SJSA1 (cell line): ENCODE data around the gene CNKSR2. TPM values are rescaled to one million over a fixed set of nuclear protein-coding genes. Genes with fewer than 3 reads are reported as not detected.
"Not testable (repeated sequence)": the region's sequence is repeated elsewhere in the genome, so short reads cannot be mapped to it uniquely, and the experiment has no call there.

ENCODE experiments used
- DNase-seq, 2 experiments: peaks; one replicate each; pipeline ENCODE4 v3.0.0-alpha.2; 2015 to 2020; ENCODE audit warnings: low spot score in 2 of 2, low read depth in 1 of 2
- H3K27ac ChIP-seq: fragments of 250-450 bp; sonication (Bioruptor Pico); 2 replicates; pipeline ENCODE4 v1.5.1; 2020; ENCODE audit warnings: mild to moderate bottlenecking, moderate library complexity
- H3K27me3 ChIP-seq: fragments of 250-450 bp; sonication (Bioruptor Pico); replicated peaks from 2 replicates; pipeline ENCODE4 v1.5.1; 2020; ENCODE audit warnings: mild to moderate bottlenecking, moderate library complexity
- H3K36me3 ChIP-seq: fragments of 250-450 bp; sonication (Bioruptor Pico); 2 replicates; pipeline ENCODE4 v1.5.1; 2020; ENCODE audit warnings: mild to moderate bottlenecking
- H3K4me1 ChIP-seq: fragments of 250-450 bp; sonication (Bioruptor Pico); replicated peaks from 2 replicates; pipeline ENCODE4 v1.6.1; 2021; ENCODE audit warnings: mild to moderate bottlenecking
- H3K4me3 ChIP-seq: fragments of 250-450 bp; sonication (Bioruptor Pico); 2 replicates; pipeline ENCODE4 v1.5.1; 2020; ENCODE audit warnings: mild to moderate bottlenecking
- H3K9me3 ChIP-seq: fragments of 250-450 bp; sonication (Bioruptor Pico); replicated peaks from 2 replicates; pipeline ENCODE4 v1.5.1; 2020; ENCODE audit warnings: mild to moderate bottlenecking
- total RNA-seq: library from RNA; depleted of rRNA; stranded (reverse); fragments of >200 nt; shearing (Covaris generic); gene quantifications from 2 replicates; pipeline ENCODE4 v1.2.3, GENCODE V29; 2014

The CNKSR2 gene
- total RNA-seq, 1 experiment from 2014 or later: 0.47 TPM

DNA sequence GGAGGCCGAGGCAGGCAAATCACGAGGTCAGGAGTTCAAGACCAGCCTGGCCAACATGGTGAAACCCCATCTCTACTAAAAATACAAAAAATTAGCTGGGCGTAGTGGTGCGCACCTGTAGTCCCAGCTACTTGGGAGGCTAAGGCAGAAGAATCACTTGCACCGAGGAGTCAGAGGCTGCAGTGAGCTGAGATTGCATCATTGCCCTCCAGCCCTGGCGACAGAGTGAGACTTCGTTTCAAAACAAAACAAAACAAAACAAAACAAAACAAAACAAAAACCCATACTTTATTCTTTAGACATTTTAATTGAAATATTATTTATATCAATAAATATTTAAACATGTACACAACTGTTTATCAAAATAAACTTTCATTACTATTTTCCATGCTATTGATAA lies 109.8 kb downstream of the CNKSR2 start:
- H3K27me3 ChIP-seq, DNase-seq, H3K36me3 ChIP-seq, H3K4me1 ChIP-seq, H3K27ac ChIP-seq, H3K4me3 ChIP-seq, H3K9me3 ChIP-seq: not testable (repeated sequence)

DNA sequence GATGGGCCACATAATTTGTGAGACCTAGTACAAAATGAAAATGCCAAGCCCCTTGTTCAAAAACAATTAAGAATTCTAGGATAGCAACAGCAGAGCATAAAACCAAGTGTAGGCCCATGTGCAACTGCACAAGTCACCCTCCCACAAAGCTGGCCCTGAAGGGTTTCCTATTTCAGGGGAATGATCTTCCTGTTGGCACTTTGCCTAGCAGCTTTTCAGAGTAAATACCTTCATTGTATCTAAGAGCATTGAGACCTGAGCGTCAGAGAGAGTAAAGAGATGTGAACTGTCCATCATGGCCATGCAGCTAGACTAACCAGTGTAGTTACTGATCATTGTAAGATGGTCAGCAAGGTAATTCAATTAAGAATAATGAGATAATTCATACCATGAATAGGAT lies 113.6 kb downstream of the CNKSR2 start:
- Histone ChIP-seq H3K36me3 (no peaks in the 10 kb centered on the region), H3K4me3 (no peak overlapping the region), H3K27ac (no peak overlapping the region), H3K4me1 (no peaks in the 10 kb centered on the region), H3K27me3 (no peaks in the 10 kb centered on the region), H3K9me3 (no peaks in the 10 kb centered on the region)
- no peak for DNase-seq

DNA sequence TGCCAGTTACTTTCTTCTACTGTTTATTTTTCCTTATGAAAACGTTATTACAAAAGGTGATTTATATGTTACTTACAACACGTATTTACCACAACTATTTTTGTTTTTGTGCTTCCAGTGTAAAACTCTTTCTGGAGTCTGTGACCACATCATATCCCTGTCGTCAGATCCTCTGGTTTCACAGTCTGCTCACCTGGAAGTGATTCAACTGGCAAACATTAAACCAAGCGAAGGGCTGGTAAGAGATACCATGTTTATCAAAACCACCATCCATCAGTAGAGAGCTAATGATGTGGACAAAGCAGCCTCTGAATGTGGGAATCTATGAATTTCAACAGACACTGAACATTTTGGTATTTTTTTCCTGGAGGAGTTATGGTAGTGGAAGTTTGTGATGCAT lies 116.1 kb downstream of the CNKSR2 start:
- DNase-seq: no peak
- no peak overlapping the region for H3K27ac ChIP-seq
- no peaks in the 10 kb centered on the region for H3K4me1 ChIP-seq
- no peaks in the 10 kb centered on the region for H3K27me3 ChIP-seq
- no peak overlapping the region for H3K4me3 ChIP-seq
- H3K36me3 ChIP-seq: no peaks in the 10 kb centered on the region
- no peaks in the 10 kb centered on the region for H3K9me3 ChIP-seq

DNA sequence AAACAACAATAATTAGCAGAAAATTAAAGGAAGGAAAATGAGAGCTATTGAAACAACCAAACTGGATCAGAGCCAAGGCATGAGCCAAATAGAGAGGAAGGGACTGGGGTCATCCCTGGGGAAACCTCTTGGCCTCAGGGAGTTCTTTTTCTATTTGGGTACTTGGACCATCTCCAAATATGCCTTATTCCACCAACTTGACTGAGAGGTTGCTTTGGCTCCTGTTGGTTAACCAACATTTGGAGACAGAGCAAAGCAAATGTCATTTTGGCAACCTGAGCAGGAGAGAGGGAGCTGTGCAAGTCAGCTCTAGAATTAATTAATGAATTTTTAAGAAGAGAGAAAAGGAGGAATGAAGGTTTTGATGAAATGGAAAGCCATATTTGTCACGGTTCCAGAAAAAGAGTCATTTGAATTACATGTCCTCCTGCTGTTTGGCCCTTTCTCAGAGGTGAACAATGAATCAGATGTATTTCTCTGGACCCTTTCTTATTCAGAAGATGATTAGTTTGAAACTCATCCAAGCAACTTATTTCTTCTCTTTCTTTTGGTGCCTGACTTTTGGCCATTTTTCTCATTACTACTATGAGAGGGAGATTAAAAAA lies 119.1 kb downstream of the CNKSR2 start:
- Histone ChIP-seq H3K4me3 (no peak overlapping the region), H3K27ac (no peak overlapping the region), H3K4me1 (no peaks in the 10 kb centered on the region), H3K36me3 (no peaks in the 10 kb centered on the region), H3K27me3 (no peaks in the 10 kb centered on the region), H3K9me3 (no peaks in the 10 kb centered on the region)
- no peak for DNase-seq

DNA sequence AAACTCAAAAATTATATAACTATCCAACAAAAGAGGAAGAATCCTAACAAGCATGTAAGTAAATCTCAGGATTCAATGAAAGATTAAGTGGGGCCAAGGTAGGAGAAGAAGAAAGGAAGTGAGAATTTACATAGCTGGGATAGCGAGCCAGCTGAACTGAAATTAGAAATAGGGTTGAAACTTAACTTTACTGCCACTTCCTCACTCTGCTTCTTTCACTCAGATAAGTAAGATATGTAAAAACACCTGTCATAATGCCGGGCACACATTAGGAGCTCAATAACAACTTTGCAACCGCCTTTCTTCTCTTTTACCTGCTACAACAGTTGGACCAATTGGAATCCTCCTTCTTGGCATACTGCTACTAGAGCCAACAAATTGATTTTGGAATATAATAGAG lies 129.4 kb downstream of the CNKSR2 start:
- Histone ChIP-seq H3K36me3 (no peaks in the 10 kb centered on the region), H3K4me1 (no peaks in the 10 kb centered on the region), H3K9me3 (no peaks in the 10 kb centered on the region), H3K27ac (no peak overlapping the region), H3K27me3 (no peaks in the 10 kb centered on the region), H3K4me3 (no peak overlapping the region)
- DNase-seq: no peak

DNA sequence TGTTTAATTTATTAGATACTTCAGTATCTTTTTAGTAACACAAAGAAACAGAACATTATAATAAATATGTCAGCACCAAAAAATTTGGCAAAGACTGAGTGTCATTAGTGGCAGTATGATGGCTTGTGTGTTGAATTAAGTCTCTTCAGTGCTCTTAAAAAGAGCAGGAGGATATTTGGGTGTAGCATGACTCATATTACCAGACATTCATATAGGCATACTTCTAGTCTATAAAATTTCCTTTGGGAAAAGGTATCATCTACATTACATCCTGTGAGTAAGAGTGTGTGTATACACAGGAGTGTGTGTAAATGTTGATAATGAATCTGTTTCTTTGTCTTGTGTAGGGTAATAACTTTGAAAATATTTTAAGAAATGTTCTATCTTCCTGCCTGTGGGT lies 135.7 kb downstream of the CNKSR2 start:
- Histone ChIP-seq H3K9me3 (no peaks in the 10 kb centered on the region), H3K27ac (no peak overlapping the region)
- DNase-seq: peak in 1 of 2 experiments; percentile 1

DNA sequence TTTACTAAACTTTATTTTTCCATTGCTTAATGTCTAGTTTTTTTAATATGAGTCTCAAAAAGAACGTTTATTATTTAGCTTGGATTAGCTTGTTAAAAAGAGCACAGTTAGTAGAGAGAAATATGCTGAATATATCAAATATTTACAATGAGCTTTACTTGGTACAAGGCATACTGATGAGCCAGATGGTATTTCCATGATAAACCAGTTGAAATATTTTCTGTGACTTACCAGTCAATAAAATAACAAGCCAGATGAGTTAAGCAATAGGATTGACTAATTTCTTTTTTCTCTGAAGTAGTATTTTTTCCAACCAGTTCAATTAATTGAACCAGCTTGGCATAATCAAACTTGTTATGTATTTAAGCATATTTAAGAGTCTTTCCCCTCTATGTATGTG lies 149.8 kb downstream of the CNKSR2 start:
- no peaks in the 10 kb centered on the region for H3K9me3 ChIP-seq
- no peaks in the 10 kb centered on the region for H3K36me3 ChIP-seq
- no peak overlapping the region for H3K4me3 ChIP-seq
- DNase-seq: no peak
- H3K4me1 ChIP-seq: peaks cover 6% of the 10 kb centered on the region
- H3K27ac ChIP-seq: no peak overlapping the region
- no peaks in the 10 kb centered on the region for H3K27me3 ChIP-seq

More for the DNA sequence above, 135.7 kb downstream of the CNKSR2 start:
- H3K36me3 ChIP-seq: no peaks in the 10 kb centered on the region
- H3K4me1 ChIP-seq: no peaks in the 10 kb centered on the region
- no peaks in the 10 kb centered on the region for H3K27me3 ChIP-seq
- no peak overlapping the region for H3K4me3 ChIP-seq

DNA sequence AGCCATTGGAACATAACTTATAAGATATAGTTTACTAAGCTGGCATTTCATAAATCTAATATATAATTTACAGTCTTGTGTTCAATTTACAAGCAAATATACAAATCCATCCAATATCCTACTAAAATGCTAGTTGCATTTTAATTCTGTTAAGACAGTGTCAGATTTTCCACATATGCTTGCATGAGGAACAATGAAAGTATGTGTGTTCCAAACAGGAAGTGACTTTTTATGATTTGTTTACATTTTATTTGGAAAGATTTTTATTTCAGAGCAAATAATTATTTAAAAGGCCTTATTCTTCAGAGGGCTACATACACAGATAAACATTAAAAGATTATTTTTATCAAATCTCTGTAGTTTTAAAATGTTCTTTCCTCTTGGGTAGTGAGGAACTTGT lies 153.9 kb downstream of the CNKSR2 start:
- no peaks in the 10 kb centered on the region for H3K27me3 ChIP-seq
- H3K4me3 ChIP-seq: no peak overlapping the region
- H3K27ac ChIP-seq: peak overlapping the region; percentile 39; the same call in 1 of the 2 replicates
- no peaks in the 10 kb centered on the region for H3K36me3 ChIP-seq
- H3K4me1 ChIP-seq: peaks cover 6% of the 10 kb centered on the region
- H3K9me3 ChIP-seq: no peaks in the 10 kb centered on the region
- DNase-seq: no peak

DNA sequence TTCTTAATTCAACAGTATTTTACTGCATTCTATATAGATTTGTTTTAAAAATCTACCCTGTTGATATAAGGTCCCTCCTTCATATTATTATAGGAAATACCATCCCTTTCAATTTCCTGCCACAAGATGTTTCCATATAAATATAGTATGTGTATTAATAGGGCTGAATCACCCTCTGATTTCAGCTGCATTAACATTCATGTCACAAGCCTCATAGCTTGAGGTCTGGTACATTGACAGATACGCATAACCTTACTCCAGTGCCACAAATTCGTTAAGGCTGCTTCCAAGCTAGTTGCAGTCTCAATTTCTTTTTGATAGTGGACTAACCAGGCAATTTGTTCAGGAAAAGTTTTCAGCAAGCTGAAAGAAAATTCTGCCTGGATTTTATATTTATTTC lies 155.6 kb downstream of the CNKSR2 start:
- H3K27ac ChIP-seq: no peak overlapping the region
- H3K36me3 ChIP-seq: no peaks in the 10 kb centered on the region
- peaks cover 6% of the 10 kb centered on the region for H3K4me1 ChIP-seq
- H3K4me3 ChIP-seq: no peak overlapping the region
- no peaks in the 10 kb centered on the region for H3K27me3 ChIP-seq
- DNase-seq: no peak
- no peaks in the 10 kb centered on the region for H3K9me3 ChIP-seq

DNA sequence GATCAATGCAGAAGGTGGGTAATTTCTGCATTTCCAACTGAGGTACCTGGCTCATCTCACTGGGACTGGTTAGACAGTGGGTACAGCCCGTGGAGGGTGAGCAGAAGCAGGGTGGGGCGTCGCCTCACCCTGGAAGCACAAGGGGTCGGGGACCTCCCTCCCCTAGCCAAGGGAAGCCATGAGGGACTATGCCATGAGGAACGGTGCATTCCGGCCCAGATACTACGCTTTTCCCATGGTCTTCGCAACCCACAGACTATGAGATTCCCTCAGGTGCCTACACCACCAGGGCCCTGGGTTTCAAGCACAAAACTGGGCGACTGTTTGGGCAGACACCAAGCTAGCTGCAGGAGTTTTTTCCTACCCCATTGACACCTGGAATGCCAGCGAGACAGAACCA lies 170.4 kb downstream of the CNKSR2 start:
- not testable (repeated sequence) for DNase-seq, H3K36me3 ChIP-seq, H3K4me1 ChIP-seq, H3K4me3 ChIP-seq, H3K27me3 ChIP-seq, H3K9me3 ChIP-seq, H3K27ac ChIP-seq

DNA sequence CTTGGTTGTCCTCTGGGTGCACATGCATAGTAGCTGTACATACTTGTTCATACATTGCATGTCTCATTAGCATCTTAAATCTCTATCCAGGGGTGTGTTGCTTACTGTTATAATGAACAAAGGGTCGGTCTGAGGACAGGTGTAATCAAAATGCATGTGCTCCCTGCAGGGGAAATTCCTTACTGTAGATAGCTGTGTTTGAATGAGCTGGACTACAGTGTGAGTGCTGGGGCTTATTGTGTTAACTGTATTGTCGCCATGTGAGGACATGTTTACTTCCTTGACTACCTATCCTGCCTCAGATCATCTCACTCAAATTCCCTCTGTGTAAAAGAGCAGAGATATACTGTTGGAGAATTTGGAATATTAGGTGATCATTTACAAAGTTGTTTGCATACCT lies 185.2 kb downstream of the CNKSR2 start:
- DNase-seq: no peak
- Histone ChIP-seq H3K4me3 (no peak overlapping the region), H3K9me3 (no peaks in the 10 kb centered on the region), H3K27ac (no peak overlapping the region), H3K27me3 (no peaks in the 10 kb centered on the region), H3K36me3 (no peaks in the 10 kb centered on the region), H3K4me1 (no peaks in the 10 kb centered on the region)

DNA sequence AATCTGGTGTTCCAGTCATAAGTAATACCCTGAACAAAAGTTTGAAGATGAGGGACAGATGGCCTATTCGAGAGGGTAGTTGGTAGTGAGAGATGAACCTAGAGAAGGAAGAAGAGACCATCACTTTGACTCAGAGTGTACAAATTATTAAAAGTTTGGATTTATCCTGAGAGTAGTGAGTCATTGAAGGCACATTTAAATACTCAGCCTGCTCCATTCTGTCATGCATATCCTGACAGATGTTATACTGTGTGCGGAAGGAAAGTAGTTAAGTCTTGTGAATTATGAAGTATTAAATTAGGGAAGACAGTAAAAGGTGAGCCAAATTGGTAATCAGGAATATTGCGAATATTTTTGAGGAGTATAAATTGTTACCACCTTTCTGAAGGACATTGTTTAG lies 190.8 kb downstream of the CNKSR2 start:
- no peaks in the 10 kb centered on the region for H3K4me1 ChIP-seq
- H3K36me3 ChIP-seq: no peaks in the 10 kb centered on the region
- no peak overlapping the region for H3K27ac ChIP-seq
- H3K9me3 ChIP-seq: no peaks in the 10 kb centered on the region
- DNase-seq: no peak
- no peak overlapping the region for H3K4me3 ChIP-seq
- H3K27me3 ChIP-seq: no peaks in the 10 kb centered on the region

DNA sequence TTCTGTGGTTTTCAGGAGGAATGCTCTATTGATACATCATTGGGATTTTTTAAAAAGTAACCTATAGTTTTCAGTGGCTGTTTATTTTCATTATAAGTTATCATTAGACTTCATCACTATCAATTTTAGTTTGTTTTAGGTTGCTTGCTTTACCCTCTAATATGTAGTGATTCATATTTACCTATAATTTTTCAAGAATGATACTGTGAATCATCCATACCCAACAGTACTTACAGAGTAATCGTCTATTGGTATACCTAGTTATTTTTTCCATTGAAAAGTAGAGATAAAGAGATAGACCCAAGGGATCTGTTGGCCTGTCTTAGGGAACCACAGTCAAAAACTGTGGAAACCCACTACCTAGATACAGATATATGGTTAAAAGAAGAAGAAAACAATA lies 200.6 kb downstream of the CNKSR2 start:
- no peaks in the 10 kb centered on the region for H3K36me3 ChIP-seq

DNA sequence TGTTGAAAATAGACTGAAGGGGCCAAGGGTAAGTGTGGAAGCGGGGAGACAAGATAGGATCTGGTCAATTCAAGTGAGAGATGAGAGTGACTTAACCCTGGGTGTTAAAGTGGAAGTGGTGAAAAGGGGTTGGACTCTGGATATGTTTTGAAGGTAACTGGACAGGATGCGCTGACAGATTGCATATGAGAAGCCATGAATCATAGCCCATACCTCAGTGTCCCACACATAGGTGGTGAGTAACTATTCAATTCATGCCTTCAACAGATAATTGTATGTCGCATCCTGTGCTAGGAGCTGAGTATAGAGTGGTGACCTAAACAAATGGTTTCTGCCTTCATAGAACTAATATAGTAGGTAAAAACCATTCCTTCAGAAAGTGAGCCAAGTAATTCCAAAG lies 207.3 kb downstream of the CNKSR2 start:
- Histone ChIP-seq H3K36me3 (no peaks in the 10 kb centered on the region), H3K27ac (no peak overlapping the region), H3K4me3 (no peak overlapping the region), H3K27me3 (no peaks in the 10 kb centered on the region), H3K4me1 (no peaks in the 10 kb centered on the region), H3K9me3 (no peaks in the 10 kb centered on the region)
- no peak for DNase-seq

More for the DNA sequence above, 200.6 kb downstream of the CNKSR2 start:
- Histone ChIP-seq H3K4me3 (no peak overlapping the region), H3K27ac (no peak overlapping the region), H3K27me3 (no peaks in the 10 kb centered on the region), H3K9me3 (no peaks in the 10 kb centered on the region), H3K4me1 (no peaks in the 10 kb centered on the region)
- no peak for DNase-seq

DNA sequence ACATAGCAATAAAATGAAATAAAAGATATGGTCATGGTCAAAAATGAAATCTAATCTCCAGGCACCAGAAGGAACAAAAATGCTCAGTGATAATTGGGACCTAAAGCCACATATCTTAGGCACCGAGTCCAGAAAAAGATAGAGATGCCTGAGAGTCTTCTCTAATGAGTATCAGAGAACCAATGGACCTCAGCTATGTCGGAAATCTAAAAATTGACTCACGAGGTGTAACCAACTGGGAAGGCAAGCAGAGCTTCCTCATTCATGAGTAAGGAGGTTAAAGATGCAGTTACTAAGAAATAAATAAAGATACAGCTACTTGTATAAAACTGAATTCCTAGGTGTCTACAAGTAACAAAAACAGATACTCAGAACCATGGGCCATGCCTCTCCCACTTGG lies 211.8 kb downstream of the CNKSR2 start:
- no peak for DNase-seq

More for the DNA sequence above, 211.8 kb downstream of the CNKSR2 start:
- Histone ChIP-seq H3K36me3 (no peaks in the 10 kb centered on the region), H3K9me3 (no peaks in the 10 kb centered on the region), H3K27ac (no peak overlapping the region), H3K27me3 (no peaks in the 10 kb centered on the region), H3K4me1 (no peaks in the 10 kb centered on the region), H3K4me3 (no peak overlapping the region)
